Fibroblast of the aortic adventitia (primary cell): ENCODE results near the gene EZH1. TPM values are rescaled to one million over a fixed set of nuclear protein-coding genes. Genes with fewer than 3 reads are reported as not detected.

Source experiments
- DNase-seq: peaks from one replicate; pipeline ENCODE4 v3.0.0-alpha.2; 2010; ENCODE audit warnings: low read depth
- H3K4me3 ChIP-seq: 2 replicates; pipeline ENCODE4 v1.5.1; 2011; ENCODE audit warnings: low read depth, mild to moderate bottlenecking, control low read depth, low read length, moderate library complexity
- CTCF ChIP-seq: IDR thresholded peaks from 2 replicates; pipeline ENCODE4 v1.5.1; 2011; ENCODE audit warnings: mild to moderate bottlenecking, low read length, control low read depth, inconsistent platforms; ENCODE audit not compliant: insufficient read depth
- total RNA-seq: library from RNA; depleted of rRNA; stranded (reverse); fragments of >200 nt; gene quantifications from 2 replicates; pipeline ENCODE4 v1.2.3, GENCODE V29; 2012; ENCODE audit warnings: low replicate concordance

Gene EZH1
- total RNA-seq, 1 donor = 31.4 TPM

GRCh38 chr17:42684929-42685556, 59.8 kb downstream of the EZH1 start:
- TF ChIP-seq CTCF = no peak
- DNase-seq = no peak

GRCh38 chr17:42683407-42684034, 61.3 kb downstream of the EZH1 start:
- peak overlapping the region; percentile 80 for H3K4me3 ChIP-seq
- no peak for TF ChIP-seq CTCF
- peak; percentile 42 for DNase-seq

More at GRCh38 chr17:42684929-42685556, 59.8 kb downstream of the EZH1 start:
- H3K4me3 ChIP-seq = no peak overlapping the region

GRCh38 chr17:42682722-42683403, 62.0 kb downstream of the EZH1 start:
- no peak for TF ChIP-seq CTCF
- peak; percentile 61 for DNase-seq

GRCh38 chr17:42681976-42682721, 62.7 kb downstream of the EZH1 start, which contains the start of gene CNTNAP1:
Gene CNTNAP1, plus strand, starts transcription at chr17:42682531. Its CDS starts 299 bp downstream, at chr17:42682830.
- peak; percentile 82 for DNase-seq
- no peak for TF ChIP-seq CTCF
- peak within 1 kb of the TSS; percentile 80 for H3K4me3 ChIP-seq

More at GRCh38 chr17:42682722-42683403, 62.0 kb downstream of the EZH1 start:
- H3K4me3 ChIP-seq = peak overlapping the region; percentile 80

GRCh38 chr17:42680331-42680808, 64.5 kb downstream of the EZH1 start:
- DNase-seq = no peak
- peak overlapping the region; percentile 49 for H3K4me3 ChIP-seq

More at GRCh38 chr17:42680331-42680808, 64.5 kb downstream of the EZH1 start:
- TF ChIP-seq CTCF = no peak
